H1 (cell line): ENCODE data around the gene SLC23A2. TPM values are rescaled to one million over a fixed set of nuclear protein-coding genes. Genes with fewer than 3 reads are reported as not detected.

Source experiments
- BRCA1 ChIP-seq: IDR thresholded peaks from 2 replicates; pipeline ENCODE4 v1.6.1; 2012; ENCODE audit warnings: low read depth, low read length, improper control_type of control experiment
- CHD7 ChIP-seq: fragments of 300-600 bp; sonication (generic); IDR thresholded peaks from 2 replicates; pipeline ENCODE4 v1.7.1; 2012; ENCODE audit warnings: low read length, moderate library complexity, mild to moderate bottlenecking, inconsistent platforms; ENCODE audit not compliant: insufficient replicate concordance
- GABPA ChIP-seq: IDR thresholded peaks from 2 replicates; pipeline ENCODE4 v1.6.1; 2011; ENCODE audit warnings: mild to moderate bottlenecking, low read length, moderate library complexity, borderline replicate concordance; ENCODE audit not compliant: insufficient read depth
- SIN3A ChIP-seq, 2 experiments: IDR thresholded peaks in 1 of 2; conservative IDR thresholded peaks in 1 of 2; 2 replicates each; pipeline ENCODE4 v1.6.1; 2011 to 2012; ENCODE audit warnings: low read length in 2 of 2, improper control_type of control experiment in 1 of 2, low read depth in 1 of 2, mild to moderate bottlenecking in 1 of 2
- SIX5 ChIP-seq: IDR thresholded peaks from 2 replicates; pipeline ENCODE4 v1.6.1; 2011; ENCODE audit warnings: mild to moderate bottlenecking, low read depth, low read length
- SUZ12 ChIP-seq: fragments of 200-600 bp; sonication (generic); IDR thresholded peaks from 2 replicates; pipeline ENCODE4 v1.6.1; 2012; ENCODE audit warnings: mild to moderate bottlenecking, inconsistent platforms, low read length, moderate library complexity, mixed read lengths
- TBP ChIP-seq: IDR thresholded peaks from 2 replicates; pipeline ENCODE4 v1.6.1; 2011; ENCODE audit warnings: low read depth, low read length, improper control_type of control experiment
- polyA plus RNA-seq, 7 experiments: library from polyadenylated mRNA; depleted of rRNA in 3 of 7; stranded (reverse) in 5 of 7; unstranded in 2 of 7; fragments of >200 nt in 5 of 7; fragments of 200-250 nt in 2 of 7; gene quantifications; 1 replicate in 5 of 7; 2 replicates in 1 of 7; 4 replicates in 1 of 7; pipeline versions ENCODE4 v1.2.1 to v1.2.3, GENCODE V29; 2011 to 2013; ENCODE audit warnings: missing spikeins in 2 of 7, mixed read lengths in 2 of 7
- total RNA-seq: library from RNA; stranded (reverse); fragmentation: NEBNext Ultra II Directional; extraction: Animal tissue kit (Norgen Biotek cat#: 25700); gene quantifications from 2 replicates; pipeline ENCODE4 v1.2.1, GENCODE V29; 2021

Gene SLC23A2
- total and polyA plus RNA-seq, 2 of the 8 experiments (the other 6 are each of a cell fraction or from before 2014, with no cell fraction given) = 17.0 to 18.6 TPM

- TF ChIP-seq CHD7 = no peak
- no peak for TF ChIP-seq SIN3A (conservative IDR thresholded peaks at IDR 0.05 in 1 of 2, IDR thresholded peaks at IDR 0.05 in 1 of 2; ENCODE audit: low read depth in 1 of 2, low read length in 2 of 2)
- no peak for TF ChIP-seq SUZ12
- no peak for TF ChIP-seq GABPA
- no peak for TF ChIP-seq BRCA1
- TF ChIP-seq SIX5 = no peak
- no peak for TF ChIP-seq TBP
- TF ChIP-seq, all 59 proteins: peak for 0
These were observed 192.4 kb downstream of the SLC23A2 start (continued) for GRCh38 chr20:4808872-4809271.
